K562 treated with DMSO at 1 percent for 24 hours (cell line): ENCODE measurements around the gene SLC25A15. TPM values are rescaled to one million over a fixed set of nuclear protein-coding genes. Genes with fewer than 3 reads are reported as not detected.

ENCODE experiments used
- total RNA-seq: library from RNA; unstranded; fragments of 300-600 nt; gene quantifications from 2 replicates; pipeline ENCODE4 v1.2.3, GENCODE V29; 2022; ENCODE audit warnings: low read depth; ENCODE audit not compliant: insufficient read depth

Gene SLC25A15
- total RNA-seq: 9.3 and 11.0 TPM in 2 replicates

GRCh38 chr13:40789275-40790153, at the start of gene SLC25A15:
Gene SLC25A15, plus strand, starts transcription at chr13:40789611. Its CDS starts 3,616 bp downstream, at chr13:40793227.

GRCh38 chr13:40770934-40771618, 18.3 kb upstream of the SLC25A15 start, which contains the start of gene MRPS31:
Gene MRPS31, minus strand, starts transcription at chr13:40771190. Its CDS starts 54 bp downstream, at chr13:40771136.

Other genes with a start within 250 kb of the SLC25A15 start
- gene FOXO1, start 123.0 kb upstream of the SLC25A15 start, total RNA-seq: 0.29 and 0.59 TPM in 2 replicates
- 10.9 and 12.2 TPM in 2 replicates for gene MRPS31, start 18.4 kb upstream of the SLC25A15 start, total RNA-seq
- gene ELF1, start 229.7 kb downstream of the SLC25A15 start, total RNA-seq: 25.8 and 26.8 TPM in 2 replicates